Calu3 (cell line): Measurements from ENCODE around the gene PLSCR1. TPM values are rescaled to one million over a fixed set of nuclear protein-coding genes. Genes with fewer than 3 reads are reported as not detected.

ENCODE experiments used
- BruUV-seq: library from RNA; stranded (reverse); fragments of 400-500 nt; replicated peaks from 2 replicates; lab custom pipeline; 2021; lab: Mats Ljungman, UMichigan
- CTCF ChIA-PET: fragments of 300-600 bp; sonication (Branson Sonifier 250); formaldehyde crosslinking; loops from one replicate; lab custom pipeline; 2022; ENCODE audit warnings: antibody characterized with exemption; lab: Charles Lee
- DNase-seq: peaks from one replicate; pipeline ENCODE4 v3.0.0; 2022
- H3K27ac Mint-ChIP-seq: one replicate; pipeline ENCODE4 v1.8.0; 2022; ENCODE audit warnings: mixed read lengths; ENCODE audit not compliant: unreplicated experiment
- H3K27me3 Mint-ChIP-seq: one replicate; pipeline ENCODE4 v1.8.0; 2022; ENCODE audit warnings: mixed read lengths; ENCODE audit not compliant: unreplicated experiment
- H3K36me3 Mint-ChIP-seq: one replicate; pipeline ENCODE4 v1.8.0; 2022; ENCODE audit warnings: mild to moderate bottlenecking, moderate library complexity, mixed read lengths; ENCODE audit not compliant: insufficient read depth, unreplicated experiment
- H3K4me1 Mint-ChIP-seq: one replicate; pipeline ENCODE4 v1.8.0; 2022; ENCODE audit warnings: mild to moderate bottlenecking, low read depth, mixed read lengths; ENCODE audit not compliant: unreplicated experiment
- H3K4me3 Mint-ChIP-seq: one replicate; pipeline ENCODE4 v1.8.0; 2022; ENCODE audit warnings: mild to moderate bottlenecking, low read depth, moderate library complexity, mixed read lengths; ENCODE audit not compliant: unreplicated experiment
- H3K9me3 Mint-ChIP-seq: one replicate; pipeline ENCODE4 v1.8.0; 2022; ENCODE audit warnings: low read depth, mixed read lengths; ENCODE audit not compliant: unreplicated experiment
- intact Hi-C: fragments of 100-400 bp; cut with micrococcal nuclease; formaldehyde crosslinking; loops from one replicate; pipeline ENCODE4 v1.10.0; 2022; ENCODE audit not compliant: unreplicated experiment
- total RNA-seq: library from RNA; stranded (reverse); gene quantifications from 2 replicates; pipeline ENCODE4 v1.2.3, GENCODE V29; 2022
- TF ChIP-seq, protein P1 (sequence below): fragments of 200-600 bp; IDR thresholded peaks from one replicate; pipeline ENCODE4 v1.8.0; 2022; ENCODE audit warnings: antibody characterized with exemption; ENCODE audit not compliant: unreplicated experiment

PLSCR1 gene
- total RNA-seq, 1 experiment from 2014 or later = 887 TPM

DNA sequence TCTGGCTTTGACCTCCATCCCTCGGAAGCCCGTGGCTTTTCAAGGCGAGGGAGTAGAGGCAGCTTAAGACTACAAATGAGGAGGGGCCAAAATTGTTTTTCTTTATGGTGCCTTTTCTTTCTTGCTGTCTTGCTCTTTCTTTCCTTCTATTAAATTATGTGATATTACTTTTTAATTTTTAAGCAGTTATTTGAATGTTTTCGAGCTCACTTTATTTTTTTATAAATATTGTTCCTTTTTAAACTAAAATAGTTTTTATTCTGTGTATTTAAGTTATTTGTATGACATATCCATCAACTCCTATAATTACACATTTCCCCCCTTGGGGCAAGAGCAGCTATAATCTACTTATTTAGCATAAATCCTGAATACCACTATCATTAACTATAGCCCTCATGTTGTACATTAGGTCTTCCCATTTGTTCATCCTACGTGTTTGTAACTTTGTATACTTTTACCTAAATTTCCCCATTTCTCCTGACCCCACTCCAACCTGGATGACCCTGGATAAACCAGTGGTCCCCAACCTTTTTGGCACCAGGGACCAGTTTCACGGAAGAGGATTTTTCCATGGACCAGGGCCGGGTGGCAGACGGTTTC is 622 bp upstream of the PLSCR1 start:
- TF ChIP-seq, protein P1, sequence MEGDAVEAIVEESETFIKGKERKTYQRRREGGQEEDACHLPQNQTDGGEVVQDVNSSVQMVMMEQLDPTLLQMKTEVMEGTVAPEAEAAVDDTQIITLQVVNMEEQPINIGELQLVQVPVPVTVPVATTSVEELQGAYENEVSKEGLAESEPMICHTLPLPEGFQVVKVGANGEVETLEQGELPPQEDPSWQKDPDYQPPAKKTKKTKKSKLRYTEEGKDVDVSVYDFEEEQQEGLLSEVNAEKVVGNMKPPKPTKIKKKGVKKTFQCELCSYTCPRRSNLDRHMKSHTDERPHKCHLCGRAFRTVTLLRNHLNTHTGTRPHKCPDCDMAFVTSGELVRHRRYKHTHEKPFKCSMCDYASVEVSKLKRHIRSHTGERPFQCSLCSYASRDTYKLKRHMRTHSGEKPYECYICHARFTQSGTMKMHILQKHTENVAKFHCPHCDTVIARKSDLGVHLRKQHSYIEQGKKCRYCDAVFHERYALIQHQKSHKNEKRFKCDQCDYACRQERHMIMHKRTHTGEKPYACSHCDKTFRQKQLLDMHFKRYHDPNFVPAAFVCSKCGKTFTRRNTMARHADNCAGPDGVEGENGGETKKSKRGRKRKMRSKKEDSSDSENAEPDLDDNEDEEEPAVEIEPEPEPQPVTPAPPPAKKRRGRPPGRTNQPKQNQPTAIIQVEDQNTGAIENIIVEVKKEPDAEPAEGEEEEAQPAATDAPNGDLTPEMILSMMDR = no peak
- peaks cover 47% of the 10 kb centered on the region for H3K4me1 Mint-ChIP-seq
- H3K36me3 Mint-ChIP-seq = peaks cover 67% of the 10 kb centered on the region
- no peaks in the 10 kb centered on the region for H3K9me3 Mint-ChIP-seq
- CTCF ChIA-PET = interaction anchor here (0.7 to 2.2 kb wide), 9 partner anchors 11 to 218 kb away, joined by 3 to 8 read pairs (median 3); no protein-coding TSS in a partner anchor
- peak overlapping the region; percentile 91 for H3K27ac Mint-ChIP-seq
- no peaks in the 10 kb centered on the region for H3K27me3 Mint-ChIP-seq
- H3K4me3 Mint-ChIP-seq = peak overlapping the region; percentile 87
- TSS peak; percentile 88 for BruUV-seq
- no peak for DNase-seq
- intact Hi-C loops = loop anchor here (1.0 to 2.0 kb wide), 3 partner anchors 34 to 96 kb away; partner anchors contain the start of gene PLSCR2

DNA sequence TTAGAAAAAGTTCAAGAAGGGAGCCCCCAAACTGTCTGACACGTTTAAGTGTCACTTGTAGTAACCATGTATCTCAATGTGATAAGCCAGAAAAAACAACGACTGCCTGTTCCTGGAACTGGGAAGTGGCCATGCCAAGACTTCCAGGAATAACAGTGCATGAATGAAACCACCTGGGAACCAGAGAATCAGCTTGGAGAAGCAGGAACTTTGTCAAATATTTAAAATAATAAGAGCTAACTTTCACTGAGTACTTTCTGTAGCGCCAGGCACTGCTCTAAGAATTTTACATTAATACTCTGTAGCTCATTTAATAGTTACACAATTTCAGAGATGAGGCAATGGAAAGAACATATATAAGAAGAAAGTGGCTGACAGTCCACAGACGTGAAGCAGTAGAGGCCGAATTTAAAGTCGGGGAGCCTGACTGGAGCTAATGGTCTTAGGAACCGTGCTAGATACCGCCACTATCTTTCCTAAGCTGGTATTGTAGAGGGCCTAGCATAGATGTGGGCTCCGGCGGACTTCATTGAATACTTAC is 876 bp downstream of the PLSCR1 start:
- H3K36me3 Mint-ChIP-seq = peaks cover 81% of the 10 kb centered on the region
- CTCF ChIA-PET = interaction anchor here (0.7 to 2.2 kb wide), 6 partner anchors 9 to 37 kb away, joined by 3 to 8 read pairs (median 4); no protein-coding TSS in a partner anchor
- H3K27ac Mint-ChIP-seq = peak overlapping the region; percentile 91
- DNase-seq = no peak
- H3K9me3 Mint-ChIP-seq = no peaks in the 10 kb centered on the region
- H3K27me3 Mint-ChIP-seq = no peaks in the 10 kb centered on the region
- TF ChIP-seq, protein P1 = no peak
- BruUV-seq = TSS peak; percentile 24
- intact Hi-C loops = loop anchor here (1.0 to 2.0 kb wide), 5 partner anchors 15 to 381 kb away; partner anchors contain the start of gene PLSCR2
- peaks cover 56% of the 10 kb centered on the region for H3K4me1 Mint-ChIP-seq
- H3K4me3 Mint-ChIP-seq = peak overlapping the region; percentile 87

DNA sequence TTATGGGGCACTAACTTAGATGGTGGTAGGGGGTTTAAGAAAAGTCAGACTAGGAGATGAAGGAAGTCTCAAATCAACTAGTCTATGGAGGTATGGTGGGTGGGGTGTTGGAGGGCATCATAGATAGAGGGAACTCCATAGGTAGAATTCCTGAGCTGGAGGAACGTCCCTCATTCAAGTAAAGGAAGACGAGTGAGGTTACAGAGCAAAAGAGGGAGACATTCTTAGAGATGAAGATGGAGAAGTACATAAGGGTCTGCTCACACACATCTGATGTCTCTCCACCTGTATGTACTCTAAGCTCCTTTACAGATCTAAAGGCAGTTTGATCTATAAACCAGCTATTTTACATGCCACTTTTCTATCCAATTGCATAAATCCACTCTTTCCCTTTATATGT is 1.4 kb downstream of the PLSCR1 start:
- DNase-seq = no peak
- Mint-ChIP-seq H3K27me3 (no peaks in the 10 kb centered on the region), H3K9me3 (no peaks in the 10 kb centered on the region), H3K4me1 (peaks cover 55% of the 10 kb centered on the region), H3K4me3 (peak overlapping the region; percentile 87), H3K36me3 (peaks cover 86% of the 10 kb centered on the region), H3K27ac (peak overlapping the region; percentile 91)
- intact Hi-C loops = loop anchor here (2.0 kb wide), 2 partner anchors 14 to 380 kb away; no protein-coding TSS in a partner anchor
- TF ChIP-seq, protein P1 = no peak
- BruUV-seq = no TSS peak
- CTCF ChIA-PET = interaction anchor here (0.9 to 2.2 kb wide), 5 partner anchors 9 to 38 kb away, joined by 4 to 8 read pairs (median 4); no protein-coding TSS in a partner anchor

DNA sequence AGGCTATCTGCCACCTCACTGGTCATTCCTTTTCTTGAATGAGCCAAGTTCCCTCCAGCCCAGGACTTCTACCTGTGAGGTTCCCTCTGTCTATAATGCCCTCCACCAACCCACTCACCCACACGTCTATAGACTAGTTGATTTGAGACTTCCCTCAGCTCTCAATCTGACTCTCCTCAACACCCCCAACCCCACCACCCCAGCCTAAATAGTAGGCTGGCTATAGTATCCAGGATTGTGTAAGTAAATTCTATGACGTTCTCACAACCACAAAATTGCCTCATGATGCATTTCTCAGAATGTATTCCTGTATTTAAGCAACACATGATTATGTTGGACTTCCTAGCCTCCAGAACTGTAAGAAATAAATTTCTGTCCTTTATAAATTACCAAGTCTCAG is 2.2 kb downstream of the PLSCR1 start:
- Mint-ChIP-seq H3K4me1 (peaks cover 55% of the 10 kb centered on the region), H3K27me3 (no peaks in the 10 kb centered on the region), H3K4me3 (peak overlapping the region; percentile 87), H3K27ac (peak overlapping the region; percentile 91), H3K36me3 (peaks cover 94% of the 10 kb centered on the region), H3K9me3 (no peaks in the 10 kb centered on the region)
- CTCF ChIA-PET = interaction anchor here (1.7 kb wide), 1 partner anchor 30 kb away, joined by 5 read pairs; no protein-coding TSS in a partner anchor
- intact Hi-C loops = loop anchor here (2.0 kb wide), 2 partner anchors 13 to 379 kb away; no protein-coding TSS in a partner anchor
- no TSS peak for BruUV-seq
- TF ChIP-seq, protein P1 = no peak
- peak; percentile 39 for DNase-seq
